Activated naive CD8-positive, alpha-beta T cell treated with anti-CD3 and anti-CD28 coated beads for 36 hours (primary cell): ENCODE results near the gene SMOC2. TPM values are rescaled to one million over a fixed set of nuclear protein-coding genes. Genes with fewer than 3 reads are reported as not detected.

Experiments used
- DNase-seq: peaks from one replicate; pipeline ENCODE4 v3.0.0; 2021
- H3K27ac Mint-ChIP-seq: one replicate; pipeline ENCODE4 v1.8.0; 2022; ENCODE audit warnings: mild to moderate bottlenecking, moderate library complexity, mixed read lengths
- H3K27me3 Mint-ChIP-seq: one replicate; pipeline ENCODE4 v1.8.0; 2022; ENCODE audit warnings: mild to moderate bottlenecking, mixed read lengths
- H3K36me3 Mint-ChIP-seq: one replicate; pipeline ENCODE4 v1.8.0; 2021; ENCODE audit warnings: mild to moderate bottlenecking, mixed read lengths
- H3K4me1 Mint-ChIP-seq: one replicate; pipeline ENCODE4 v1.8.0; 2021; ENCODE audit warnings: mixed read lengths
- H3K4me3 Mint-ChIP-seq: one replicate; pipeline ENCODE4 v1.8.0; 2022; ENCODE audit warnings: mild to moderate bottlenecking, moderate library complexity, mixed read lengths
- H3K9me3 Mint-ChIP-seq: one replicate; pipeline ENCODE4 v1.8.0; 2022; ENCODE audit warnings: mixed read lengths
- total RNA-seq, 2 experiments: library from RNA; stranded (reverse); gene quantifications; one replicate each; pipeline ENCODE4 v1.2.3, GENCODE V29; 2021

The SMOC2 gene
- total RNA-seq, 2 experiments from 2014 or later = not detected

GRCh38 chr6:168620578-168620977 lies 179.6 kb downstream of the SMOC2 start:
- H3K27ac Mint-ChIP-seq = no peak overlapping the region

GRCh38 chr6:168623736-168624135 lies 182.8 kb downstream of the SMOC2 start:
- H3K4me1 Mint-ChIP-seq = peaks cover 3% of the 10 kb centered on the region
- H3K4me3 Mint-ChIP-seq = no peak overlapping the region
- no peak overlapping the region for H3K27ac Mint-ChIP-seq
- no peak for DNase-seq
- H3K27me3 Mint-ChIP-seq = peaks cover 11% of the 10 kb centered on the region
- peaks cover 1% of the 10 kb centered on the region for H3K36me3 Mint-ChIP-seq
- peaks cover 8% of the 10 kb centered on the region for H3K9me3 Mint-ChIP-seq

More at GRCh38 chr6:168620578-168620977, 179.6 kb downstream of the SMOC2 start:
- no peak for DNase-seq
- peaks cover 3% of the 10 kb centered on the region for H3K4me1 Mint-ChIP-seq
- H3K27me3 Mint-ChIP-seq = peaks cover 17% of the 10 kb centered on the region
- peaks cover 14% of the 10 kb centered on the region for H3K9me3 Mint-ChIP-seq
- H3K36me3 Mint-ChIP-seq = peaks cover 1% of the 10 kb centered on the region
- H3K4me3 Mint-ChIP-seq = no peak overlapping the region

- H3K27ac Mint-ChIP-seq = no peak overlapping the region
- peaks cover 6% of the 10 kb centered on the region for H3K9me3 Mint-ChIP-seq
- H3K27me3 Mint-ChIP-seq = peaks cover 11% of the 10 kb centered on the region
- peaks cover 1% of the 10 kb centered on the region for H3K36me3 Mint-ChIP-seq
- DNase-seq = no peak
- no peaks in the 10 kb centered on the region for H3K4me1 Mint-ChIP-seq
- H3K4me3 Mint-ChIP-seq = no peak overlapping the region
Measured at GRCh38 chr6:168624540-168624939, 183.6 kb downstream of the SMOC2 start.

GRCh38 chr6:168624948-168625347 lies 184.0 kb downstream of the SMOC2 start:
- Mint-ChIP-seq H3K27ac (no peak overlapping the region), H3K36me3 (peaks cover 1% of the 10 kb centered on the region), H3K4me1 (no peaks in the 10 kb centered on the region), H3K4me3 (no peak overlapping the region), H3K9me3 (peaks cover 6% of the 10 kb centered on the region), H3K27me3 (peaks cover 11% of the 10 kb centered on the region)
- DNase-seq = no peak

- Mint-ChIP-seq H3K27me3 (peaks cover 11% of the 10 kb centered on the region), H3K9me3 (peaks cover 6% of the 10 kb centered on the region), H3K4me3 (no peak overlapping the region), H3K4me1 (no peaks in the 10 kb centered on the region), H3K36me3 (peaks cover 1% of the 10 kb centered on the region), H3K27ac (no peak overlapping the region)
- no peak for DNase-seq
Measured at GRCh38 chr6:168625602-168626001, 184.6 kb downstream of the SMOC2 start.

- DNase-seq = no peak
- Mint-ChIP-seq H3K4me3 (no peak overlapping the region), H3K9me3 (peaks cover 6% of the 10 kb centered on the region), H3K27ac (no peak overlapping the region), H3K27me3 (peaks cover 10% of the 10 kb centered on the region), H3K36me3 (peaks cover 1% of the 10 kb centered on the region), H3K4me1 (no peaks in the 10 kb centered on the region)
Measured at GRCh38 chr6:168626046-168626602, 185.1 kb downstream of the SMOC2 start.

- no peak for DNase-seq
- Mint-ChIP-seq H3K9me3 (no peaks in the 10 kb centered on the region), H3K4me1 (no peaks in the 10 kb centered on the region), H3K27me3 (peaks cover 1% of the 10 kb centered on the region), H3K27ac (no peak overlapping the region), H3K36me3 (peaks cover 1% of the 10 kb centered on the region), H3K4me3 (no peak overlapping the region)
Measured at GRCh38 chr6:168627506-168628175, 186.7 kb downstream of the SMOC2 start.

- no peak for DNase-seq
- Mint-ChIP-seq H3K27me3 (no peaks in the 10 kb centered on the region), H3K4me1 (no peaks in the 10 kb centered on the region), H3K36me3 (peaks cover 1% of the 10 kb centered on the region), H3K27ac (no peak overlapping the region), H3K4me3 (no peak overlapping the region), H3K9me3 (no peaks in the 10 kb centered on the region)
Measured at GRCh38 chr6:168628176-168628553, 187.2 kb downstream of the SMOC2 start.

- H3K9me3 Mint-ChIP-seq = peaks cover 1% of the 10 kb centered on the region
- no peak overlapping the region for H3K27ac Mint-ChIP-seq
- H3K36me3 Mint-ChIP-seq = peaks cover 1% of the 10 kb centered on the region
- no peaks in the 10 kb centered on the region for H3K27me3 Mint-ChIP-seq
- DNase-seq = no peak
- H3K4me1 Mint-ChIP-seq = no peaks in the 10 kb centered on the region
- no peak overlapping the region for H3K4me3 Mint-ChIP-seq
Measured at GRCh38 chr6:168628732-168629245, 187.8 kb downstream of the SMOC2 start.

GRCh38 chr6:168631564-168631963 lies 190.6 kb downstream of the SMOC2 start:
- H3K4me3 Mint-ChIP-seq = no peak overlapping the region
- H3K9me3 Mint-ChIP-seq = peaks cover 4% of the 10 kb centered on the region
- DNase-seq = no peak

GRCh38 chr6:168632694-168633093 lies 191.7 kb downstream of the SMOC2 start:
- Mint-ChIP-seq H3K27me3 (peaks cover 4% of the 10 kb centered on the region), H3K9me3 (peaks cover 4% of the 10 kb centered on the region), H3K4me1 (no peaks in the 10 kb centered on the region), H3K36me3 (no peaks in the 10 kb centered on the region), H3K27ac (no peak overlapping the region), H3K4me3 (no peak overlapping the region)
- no peak for DNase-seq

More at GRCh38 chr6:168631564-168631963, 190.6 kb downstream of the SMOC2 start:
- H3K27me3 Mint-ChIP-seq = no peaks in the 10 kb centered on the region
- no peak overlapping the region for H3K27ac Mint-ChIP-seq
- H3K36me3 Mint-ChIP-seq = no peaks in the 10 kb centered on the region
- H3K4me1 Mint-ChIP-seq = no peaks in the 10 kb centered on the region

- Mint-ChIP-seq H3K36me3 (no peaks in the 10 kb centered on the region), H3K27ac (no peak overlapping the region), H3K4me3 (no peak overlapping the region), H3K4me1 (no peaks in the 10 kb centered on the region), H3K9me3 (peaks cover 4% of the 10 kb centered on the region), H3K27me3 (peaks cover 13% of the 10 kb centered on the region)
- no peak for DNase-seq
Measured at GRCh38 chr6:168634541-168635328, 193.8 kb downstream of the SMOC2 start.

GRCh38 chr6:168636147-168637004 lies 195.4 kb downstream of the SMOC2 start:
- Mint-ChIP-seq H3K27ac (no peak overlapping the region), H3K36me3 (no peaks in the 10 kb centered on the region), H3K9me3 (peaks cover 4% of the 10 kb centered on the region), H3K4me3 (no peak overlapping the region), H3K27me3 (peaks cover 23% of the 10 kb centered on the region), H3K4me1 (no peaks in the 10 kb centered on the region)
- no peak for DNase-seq

- no peak overlapping the region for H3K27ac Mint-ChIP-seq
- no peak overlapping the region for H3K4me3 Mint-ChIP-seq
- H3K9me3 Mint-ChIP-seq = peaks cover 4% of the 10 kb centered on the region
- no peaks in the 10 kb centered on the region for H3K4me1 Mint-ChIP-seq
- H3K27me3 Mint-ChIP-seq = peaks cover 23% of the 10 kb centered on the region
- H3K36me3 Mint-ChIP-seq = no peaks in the 10 kb centered on the region
- no peak for DNase-seq
Measured at GRCh38 chr6:168637834-168638233, 196.8 kb downstream of the SMOC2 start.
